Measurements from ENCODE around the gene KRT9. TPM values are rescaled to one million over a fixed set of nuclear protein-coding genes. Genes with fewer than 3 reads are reported as not detected.

Gene KRT9
- total RNA-seq, 1 experiment from 2014 or later = not detected

- DNase-seq (ENCODE audit: low read depth) = peak; percentile 61
- in situ Hi-C loops (cut with HindIII; ENCODE audit: low pct_unique_long_range_greater_than_20kb, low sequenced_read_pairs) = no loop called here
These were observed 33.3 kb downstream of the KRT9 start for GRCh38 chr17:41538565-41538991.

GRCh38 chr17:41537990-41538389, 33.9 kb downstream of the KRT9 start:
- DNase-seq (ENCODE audit: low read depth) = no peak
- in situ Hi-C loops (cut with HindIII; ENCODE audit: low pct_unique_long_range_greater_than_20kb, low sequenced_read_pairs) = no loop called here

DNA sequence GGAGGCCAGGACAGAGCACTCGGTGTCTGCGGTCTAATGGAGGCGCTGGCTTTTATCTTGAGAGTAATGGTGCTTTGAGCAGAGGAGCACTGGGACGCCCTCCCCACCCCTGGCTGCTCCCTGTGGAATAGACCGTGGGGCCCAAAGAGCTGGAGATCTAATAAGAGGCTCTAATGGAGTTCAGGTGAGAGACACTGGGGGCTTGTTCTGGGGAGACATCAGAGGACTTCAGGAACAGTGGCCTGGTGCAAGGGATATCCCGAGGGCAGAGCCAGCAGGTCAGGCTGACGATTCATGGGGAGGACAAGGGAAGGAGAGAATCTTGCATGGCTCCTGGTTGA, 34.3 kb downstream of the KRT9 start:
- in situ Hi-C loops (cut with HindIII; ENCODE audit: low pct_unique_long_range_greater_than_20kb, low sequenced_read_pairs) = no loop called here
- DNase-seq (ENCODE audit: low read depth) = no peak

- DNase-seq (ENCODE audit: low read depth) = no peak
These were observed 34.9 kb downstream of the KRT9 start for GRCh38 chr17:41536741-41537613.

DNA sequence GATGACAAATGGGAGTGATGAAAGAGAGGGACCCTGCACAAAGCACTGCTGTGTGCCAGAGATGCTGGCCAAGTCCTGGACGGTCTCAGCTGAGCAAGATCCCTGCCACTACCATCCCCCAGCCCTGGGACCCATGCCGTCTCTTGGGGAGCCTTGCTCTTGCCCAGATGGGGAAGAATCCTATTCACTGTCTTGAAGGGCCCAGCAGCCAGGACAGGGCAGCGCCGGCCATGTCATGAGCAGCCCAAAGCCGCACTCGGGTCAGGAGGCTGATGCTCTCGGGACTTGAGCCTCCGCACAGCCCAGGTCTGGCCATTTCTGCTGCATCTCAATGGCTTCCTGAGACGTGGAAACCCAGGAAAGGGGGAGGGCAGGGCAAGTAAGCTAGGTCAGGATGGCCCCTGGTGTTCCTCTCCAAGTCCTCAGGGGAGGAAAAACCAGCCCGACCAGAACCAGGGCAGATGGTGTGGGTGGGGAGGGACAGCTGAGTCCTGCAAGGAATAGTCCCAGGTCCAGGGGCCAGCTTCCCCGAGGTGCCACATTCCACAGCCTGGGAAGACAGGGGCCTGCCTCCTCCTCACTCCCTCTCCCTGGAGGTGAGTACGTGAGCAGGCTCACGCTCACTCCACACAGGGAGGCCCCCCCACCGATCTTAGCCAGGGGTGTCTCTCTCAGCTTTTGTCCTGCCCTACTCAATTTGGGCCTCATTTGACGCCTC, 35.9 kb downstream of the KRT9 start:
- in situ Hi-C loops (cut with HindIII; ENCODE audit: low pct_unique_long_range_greater_than_20kb, low sequenced_read_pairs) = no loop called here
- DNase-seq (ENCODE audit: low read depth) = no peak

More at GRCh38 chr17:41536741-41537613, 34.9 kb downstream of the KRT9 start:
- in situ Hi-C loops (cut with HindIII; ENCODE audit: low pct_unique_long_range_greater_than_20kb, low sequenced_read_pairs) = no loop called here

DNA sequence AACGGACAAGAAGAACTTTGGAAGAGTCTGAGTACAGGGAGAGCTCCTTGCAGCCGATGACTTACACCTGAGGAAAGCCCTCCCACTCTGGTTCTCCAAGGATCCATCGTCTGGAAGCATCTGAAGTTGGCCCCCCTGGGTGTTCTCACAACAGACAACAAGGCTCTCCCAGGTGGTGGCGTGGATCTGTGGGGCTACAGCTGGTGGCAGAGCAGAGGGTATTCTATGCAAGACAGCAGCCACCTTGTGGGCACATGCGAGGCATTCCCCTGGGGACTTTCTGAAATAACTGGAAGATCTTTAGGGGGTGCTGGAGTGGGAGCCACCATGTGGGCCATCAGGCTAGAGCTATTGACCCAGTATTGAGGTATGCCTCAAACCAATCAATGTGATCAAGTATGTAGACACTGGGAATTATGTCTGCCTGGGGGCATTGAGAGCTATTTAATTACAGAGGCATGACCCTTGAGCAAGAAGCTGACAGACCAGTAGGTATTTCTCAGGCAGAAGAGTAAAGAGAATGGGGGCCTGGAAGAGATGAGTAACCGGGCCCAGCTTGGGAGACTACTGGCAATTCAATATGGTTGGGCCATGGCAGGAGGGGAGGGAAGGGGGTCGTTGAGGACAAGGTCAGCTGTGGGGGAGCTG, 36.8 kb downstream of the KRT9 start:
- in situ Hi-C loops (cut with HindIII; ENCODE audit: low pct_unique_long_range_greater_than_20kb, low sequenced_read_pairs) = no loop called here
- DNase-seq (ENCODE audit: low read depth) = no peak

DNA sequence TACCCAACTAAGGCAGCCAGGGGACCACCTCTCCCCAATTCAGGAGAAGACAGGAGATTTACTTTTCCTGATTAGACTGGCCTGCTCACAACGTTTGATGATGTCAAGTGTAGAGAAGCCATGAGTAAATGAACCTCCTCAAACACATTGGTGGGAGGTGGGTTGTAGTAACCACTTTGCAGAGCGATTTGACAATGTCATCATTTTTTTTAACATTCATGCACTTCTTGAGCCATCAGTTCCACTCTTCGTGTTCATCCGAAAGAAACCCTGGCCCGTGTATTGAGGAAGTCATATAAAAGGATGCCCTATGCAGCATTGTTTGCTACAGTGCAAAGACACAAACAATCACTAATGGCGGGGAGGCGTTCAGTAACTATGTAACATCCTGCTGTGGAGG, 38.2 kb downstream of the KRT9 start:
- in situ Hi-C loops (cut with HindIII; ENCODE audit: low pct_unique_long_range_greater_than_20kb, low sequenced_read_pairs) = no loop called here

DNA sequence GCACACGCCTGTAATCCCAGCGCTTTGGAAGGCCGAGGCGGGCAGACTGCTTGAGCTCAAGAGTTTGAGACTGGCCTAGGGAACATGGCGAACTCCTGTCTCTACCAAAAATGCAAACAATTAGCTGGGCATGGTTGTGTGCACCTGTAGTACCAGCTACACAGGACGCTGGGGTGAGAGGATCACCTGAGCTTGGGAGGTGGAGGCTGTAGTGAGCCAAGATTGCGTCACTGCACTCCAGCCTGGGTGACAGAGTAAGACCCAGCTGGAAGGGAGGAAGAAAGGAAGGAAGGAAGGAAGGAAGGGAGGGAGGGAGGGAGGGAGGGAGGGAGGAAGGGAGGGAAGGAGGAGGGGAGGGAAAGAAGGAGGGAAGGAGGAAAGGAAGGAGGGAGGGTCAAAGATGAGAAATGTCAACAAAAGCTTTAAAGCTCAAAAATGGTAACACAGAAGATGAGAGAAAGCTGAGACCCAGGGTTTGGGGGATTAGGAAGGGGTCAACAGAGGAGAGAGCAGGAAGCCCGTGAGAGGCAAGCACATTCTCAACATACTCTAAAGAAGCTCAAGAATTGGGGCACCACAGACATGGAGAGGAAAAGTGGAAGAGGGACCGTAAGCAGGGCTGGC, 38.8 kb downstream of the KRT9 start:
- in situ Hi-C loops (cut with HindIII; ENCODE audit: low pct_unique_long_range_greater_than_20kb, low sequenced_read_pairs) = no loop called here

More for the DNA sequence above, 38.2 kb downstream of the KRT9 start:
- DNase-seq (ENCODE audit: low read depth) = no peak

GRCh38 chr17:41531993-41532392, 39.9 kb downstream of the KRT9 start:
- in situ Hi-C loops (cut with HindIII; ENCODE audit: low pct_unique_long_range_greater_than_20kb, low sequenced_read_pairs) = no loop called here
- DNase-seq (ENCODE audit: low read depth) = no peak

More for the DNA sequence above, 38.8 kb downstream of the KRT9 start:
- no peak for DNase-seq (ENCODE audit: low read depth)

GRCh38 chr17:41530062-41531048, 41.5 kb downstream of the KRT9 start:
- DNase-seq (ENCODE audit: low read depth) = peak; percentile 92
- in situ Hi-C loops (cut with HindIII; ENCODE audit: low pct_unique_long_range_greater_than_20kb, low sequenced_read_pairs) = no loop called here

DNA sequence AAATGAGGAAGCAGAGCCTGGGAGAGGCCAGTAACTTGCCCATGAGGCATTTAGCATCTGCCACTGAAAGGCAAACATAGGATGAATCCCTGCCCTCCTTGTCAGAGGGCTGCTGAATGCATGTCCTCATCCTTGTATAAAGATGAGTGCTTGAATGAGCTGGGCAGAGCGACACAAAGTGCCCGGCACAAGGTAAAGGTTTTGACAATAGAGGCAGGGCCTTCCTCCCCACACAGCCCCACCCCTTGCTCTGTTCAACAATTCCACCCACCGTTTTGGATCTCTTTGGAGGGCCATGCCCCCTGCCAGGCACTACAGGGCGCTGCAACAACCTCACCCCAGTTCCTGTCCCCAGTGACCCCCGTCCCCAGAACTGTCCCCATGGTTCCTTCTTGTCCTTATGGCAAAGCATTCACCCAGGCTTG, 42.4 kb downstream of the KRT9 start:
- DNase-seq (ENCODE audit: low read depth) = no peak
- in situ Hi-C loops (cut with HindIII; ENCODE audit: low pct_unique_long_range_greater_than_20kb, low sequenced_read_pairs) = no loop called here

GRCh38 chr17:41528959-41529353, 42.9 kb downstream of the KRT9 start:
- in situ Hi-C loops (cut with HindIII; ENCODE audit: low pct_unique_long_range_greater_than_20kb, low sequenced_read_pairs) = no loop called here
- DNase-seq (ENCODE audit: low read depth) = no peak

GRCh38 chr17:41527063-41528023, 44.5 kb downstream of the KRT9 start:
- DNase-seq (ENCODE audit: low read depth) = peak; percentile 45
- in situ Hi-C loops (cut with HindIII; ENCODE audit: low pct_unique_long_range_greater_than_20kb, low sequenced_read_pairs) = no loop called here

GRCh38 chr17:41524261-41524660, 47.6 kb downstream of the KRT9 start:
- in situ Hi-C loops (cut with HindIII; ENCODE audit: low pct_unique_long_range_greater_than_20kb, low sequenced_read_pairs) = no loop called here
- no peak for DNase-seq (ENCODE audit: low read depth)

DNA sequence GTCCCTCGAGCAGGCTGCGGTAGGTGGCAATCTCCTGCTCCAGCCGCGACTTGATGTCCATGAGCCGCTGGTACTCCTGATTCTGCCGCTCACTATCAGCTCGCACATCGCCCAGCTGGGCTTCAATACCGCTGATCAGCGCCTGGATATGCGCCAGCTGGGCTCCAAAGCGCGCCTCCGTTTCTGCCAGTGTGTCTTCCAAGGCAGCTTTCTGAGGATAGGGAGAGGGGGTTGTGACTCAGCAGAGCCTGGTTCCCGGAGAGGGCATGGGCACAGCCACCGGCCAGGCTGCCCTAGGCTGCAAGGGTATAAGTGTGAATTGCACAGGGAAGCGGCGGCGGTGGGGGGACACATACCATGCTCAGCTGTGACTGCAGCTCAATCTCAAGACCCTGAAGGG, 48.1 kb downstream of the KRT9 start:
- in situ Hi-C loops (cut with HindIII; ENCODE audit: low pct_unique_long_range_greater_than_20kb, low sequenced_read_pairs) = no loop called here
- peak; percentile 52 for DNase-seq (ENCODE audit: low read depth)

GRCh38 chr17:41523225-41523593, 48.6 kb downstream of the KRT9 start:
- DNase-seq (ENCODE audit: low read depth) = no peak
- in situ Hi-C loops (cut with HindIII; ENCODE audit: low pct_unique_long_range_greater_than_20kb, low sequenced_read_pairs) = no loop called here

All from Caki2 (cell line).